Measurements from ENCODE around the gene PSMC2.

PSMC2 gene

DNA sequence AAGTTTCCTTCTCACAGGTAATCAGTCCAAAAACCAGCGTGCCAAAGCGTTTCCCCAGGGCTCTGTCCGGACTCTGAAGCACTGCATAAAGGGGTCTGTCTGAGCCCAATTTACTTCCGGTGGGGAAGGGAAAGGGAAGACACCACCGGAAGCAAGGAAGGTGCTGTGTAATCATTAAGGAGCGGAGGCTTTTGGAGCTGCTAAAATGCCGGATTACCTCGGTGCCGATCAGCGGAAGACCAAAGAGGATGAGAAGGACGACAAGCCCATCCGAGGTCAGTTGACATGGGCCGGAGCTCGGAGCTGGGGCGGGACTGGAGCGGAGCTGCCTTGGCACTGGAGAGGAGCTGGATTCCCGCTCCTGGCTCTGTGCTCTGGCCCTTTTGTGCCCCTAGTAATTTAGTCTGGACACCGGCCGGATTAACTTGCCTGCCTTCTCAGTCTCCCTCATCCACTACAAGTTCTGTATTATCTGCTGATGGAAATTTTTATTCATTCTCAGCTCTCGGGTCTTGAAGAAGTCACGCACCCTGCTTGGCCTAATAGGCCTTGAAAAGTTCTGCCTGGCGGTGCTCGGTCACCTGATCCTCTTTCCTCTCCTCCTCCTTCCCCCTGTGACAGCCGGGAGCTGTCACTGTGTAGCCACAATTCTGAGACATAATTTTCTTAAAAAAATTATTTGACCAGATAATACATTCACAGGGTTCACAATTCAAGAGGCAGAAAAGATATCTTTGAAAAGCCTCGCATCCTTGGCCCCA, at the start of gene PSMC2:
Gene PSMC2, plus strand, starts transcription at position 137 of the 761 bp plus-strand sequence. Its CDS starts 69 bp downstream, at position 206.
- peak; percentile 62 for DNase-seq (ENCODE audit: low read depth)

DNA sequence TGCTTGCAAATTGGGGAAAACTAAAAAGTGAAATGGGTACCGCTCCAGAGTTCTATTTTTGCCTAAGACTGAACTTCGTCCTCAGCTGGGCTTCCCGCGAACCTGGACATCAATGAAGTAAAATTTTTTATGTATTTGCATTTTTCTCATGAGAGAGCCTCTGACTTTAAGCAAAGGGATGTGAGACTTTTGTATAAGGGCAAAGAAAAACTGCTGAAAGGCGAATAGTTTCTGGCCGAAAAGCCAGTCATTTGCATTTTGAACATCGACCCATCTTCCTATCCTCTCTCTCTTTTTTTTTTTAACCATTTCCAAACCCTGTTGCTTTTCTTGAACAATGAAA, 49.6 kb upstream of the PSMC2 start:
- no peak for DNase-seq (ENCODE audit: low read depth)

DNA sequence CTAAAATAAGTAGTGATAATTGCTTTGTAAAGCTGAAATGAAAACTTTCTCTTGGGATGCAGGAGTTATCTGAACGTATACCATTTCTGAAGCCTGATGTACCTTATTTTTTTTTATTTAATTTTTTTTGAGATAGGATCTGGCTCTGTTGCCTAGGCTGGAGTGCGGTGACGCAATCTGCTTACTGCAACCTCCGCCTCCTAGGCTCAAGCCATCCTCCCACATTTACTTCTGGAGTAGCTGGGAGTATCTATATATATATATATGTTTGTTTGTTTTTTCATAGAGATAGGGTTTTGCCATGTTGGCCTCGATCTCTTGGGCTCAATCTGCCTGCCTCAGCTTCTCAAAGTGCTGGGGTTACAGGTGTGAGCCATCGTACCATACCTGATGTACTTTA, 47.8 kb upstream of the PSMC2 start:
- DNase-seq (ENCODE audit: low read depth): no peak

DNA sequence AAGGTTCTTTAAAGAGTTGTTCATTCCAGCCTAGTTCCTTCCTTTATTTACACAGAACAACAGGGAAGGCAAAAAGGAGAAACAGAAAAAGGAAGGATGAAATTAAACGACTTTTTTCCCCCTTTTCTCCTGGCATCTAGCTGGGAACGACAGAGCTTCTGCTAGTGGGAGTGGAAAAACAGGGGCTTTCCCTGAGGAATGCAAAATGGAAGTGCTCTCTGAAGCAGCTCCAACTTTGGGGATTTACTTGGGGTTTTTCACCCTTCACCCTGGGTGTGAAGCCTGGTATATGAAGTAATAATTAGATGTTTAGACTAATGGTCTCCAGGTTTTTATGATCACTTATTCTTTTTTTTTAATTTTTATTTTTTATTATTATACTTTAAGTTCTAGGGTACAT, 46.0 kb upstream of the PSMC2 start:
- no peak for DNase-seq (ENCODE audit: low read depth)

DNA sequence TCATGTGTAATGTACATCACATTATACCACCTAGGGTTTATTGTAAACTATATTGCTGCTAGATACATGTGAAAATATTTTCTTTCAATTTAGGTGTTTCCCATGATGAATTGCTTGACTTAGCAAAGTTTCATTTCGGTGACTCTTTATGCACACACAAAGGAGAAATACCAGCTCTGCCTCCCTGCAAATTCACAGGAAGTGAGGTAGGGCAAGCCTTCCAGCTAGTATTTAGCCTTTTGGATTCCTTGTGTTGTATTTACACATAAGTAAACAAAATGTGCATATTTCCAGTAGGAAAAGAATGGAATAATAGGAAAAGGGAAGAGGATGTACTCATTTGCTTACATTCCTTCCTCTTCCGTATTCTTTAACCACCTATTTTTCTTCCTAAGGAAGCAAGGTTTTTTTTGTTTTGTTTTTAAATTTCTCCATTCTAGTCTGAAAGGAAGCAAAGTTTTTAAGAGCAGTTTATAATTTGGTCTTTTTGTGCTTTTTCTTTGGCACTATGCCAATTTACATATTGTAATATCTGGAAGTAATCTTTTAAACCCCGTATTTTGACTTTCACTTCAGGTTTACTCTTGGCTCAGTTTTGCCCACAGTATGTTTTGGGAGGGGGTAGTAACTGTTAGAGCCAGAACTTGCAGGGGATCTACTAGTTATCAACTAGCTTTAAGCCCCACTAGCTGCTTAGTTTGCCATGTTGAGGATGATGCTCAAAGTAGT, 39.8 kb upstream of the PSMC2 start:
- DNase-seq (ENCODE audit: low read depth): no peak

DNA sequence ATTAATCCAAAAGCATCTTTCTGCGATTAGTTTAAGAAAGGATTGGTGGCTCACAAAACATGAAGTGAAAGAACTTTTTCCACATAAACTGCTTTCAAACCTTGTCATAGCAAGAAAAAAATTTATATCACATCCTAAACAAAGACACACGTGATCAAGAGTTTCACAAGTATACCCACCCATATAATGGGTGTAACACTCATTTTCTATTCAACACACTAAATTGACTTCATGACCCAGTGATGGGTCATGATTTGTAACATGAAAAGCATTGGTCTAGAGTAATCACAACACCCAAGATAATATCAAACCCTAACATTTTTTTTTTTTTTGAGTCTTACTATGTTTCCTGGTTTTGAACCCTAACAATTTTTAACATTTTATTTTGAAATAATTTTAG, 32.6 kb upstream of the PSMC2 start:
- DNase-seq (ENCODE audit: low read depth): no peak

DNA sequence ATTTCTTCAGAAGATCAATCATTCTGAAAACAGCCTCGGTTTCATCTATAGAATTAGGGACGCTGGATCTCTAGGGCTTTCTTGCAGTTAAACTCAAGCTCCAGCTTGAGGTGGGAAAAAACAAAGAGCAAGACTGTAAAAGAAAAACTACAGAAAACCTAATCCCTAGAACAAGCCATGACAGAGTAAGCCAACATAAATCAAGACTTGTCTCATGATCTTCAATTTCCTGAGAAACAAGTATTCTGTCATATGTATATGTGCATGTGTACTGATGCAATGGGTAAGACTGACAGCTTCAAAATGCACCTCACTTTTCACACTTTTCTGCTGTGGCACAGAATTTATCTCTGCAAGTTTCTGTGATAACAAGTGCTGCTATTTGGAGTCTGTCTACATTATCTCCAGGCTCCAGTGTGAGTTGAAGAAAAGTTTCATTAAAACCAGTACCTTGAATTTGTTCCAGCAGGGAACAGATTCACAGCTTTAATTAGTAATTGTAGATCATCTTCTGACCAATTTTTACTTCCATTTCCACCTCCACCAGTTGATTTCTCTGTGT, 31.0 kb upstream of the PSMC2 start:
- DNase-seq (ENCODE audit: low read depth): no peak

DNA sequence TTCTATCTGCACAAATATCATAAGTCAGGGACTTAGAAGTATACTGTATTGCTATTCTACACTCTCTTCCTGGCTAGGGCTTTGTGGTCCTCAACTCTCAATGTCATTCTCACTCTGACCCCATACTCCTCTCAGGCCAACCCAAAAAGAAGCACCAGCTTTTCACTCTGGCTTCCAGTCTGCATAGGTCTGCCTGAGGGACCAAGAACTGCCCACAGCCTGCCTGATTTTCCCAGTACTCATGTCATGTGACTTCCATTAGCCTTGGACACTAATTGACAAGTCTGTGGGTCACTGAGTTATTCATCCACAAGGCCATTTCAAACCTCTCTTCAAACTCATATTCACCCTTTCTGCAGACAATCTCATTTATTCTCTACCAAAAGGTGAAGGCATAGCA, 30.4 kb upstream of the PSMC2 start:
- no peak for DNase-seq (ENCODE audit: low read depth)

DNA sequence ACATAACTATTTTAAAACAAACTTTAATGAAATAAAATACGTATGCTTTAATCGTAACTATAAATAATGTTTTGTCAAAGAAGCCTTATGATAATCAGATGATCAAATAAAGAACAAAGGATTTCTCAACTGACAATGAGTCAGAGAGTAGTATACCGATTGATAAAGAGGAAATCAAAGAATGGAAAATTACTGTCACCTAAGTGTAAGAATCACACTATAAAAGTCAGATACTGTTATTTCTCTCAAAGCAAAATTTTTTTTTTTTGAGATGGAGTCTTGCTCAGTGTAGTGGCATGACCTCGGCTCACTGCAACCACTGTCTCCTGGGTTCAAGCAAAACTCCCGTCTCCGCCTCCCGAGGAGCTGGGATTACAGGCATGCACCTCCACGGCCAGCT, 21.7 kb upstream of the PSMC2 start:
- no peak for DNase-seq (ENCODE audit: low read depth)

DNA sequence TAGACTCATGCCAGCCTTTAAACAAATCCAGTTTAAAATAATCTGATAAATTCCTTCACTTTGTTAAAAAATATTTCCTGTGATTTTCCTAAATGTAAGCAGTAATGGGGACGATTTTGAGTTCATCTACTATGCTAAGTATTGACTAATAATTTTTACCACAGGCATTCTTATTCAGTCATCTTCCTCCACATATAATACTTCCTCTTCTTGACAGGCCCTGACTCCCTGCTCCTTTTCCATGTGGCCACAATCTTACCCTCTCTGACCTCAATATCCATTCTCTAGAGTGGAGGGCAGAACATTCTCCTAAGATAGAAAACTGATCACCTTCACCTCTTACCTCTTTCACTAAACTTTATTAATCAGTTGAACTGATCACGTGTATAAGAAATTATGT, 10.7 kb upstream of the PSMC2 start:
- DNase-seq (ENCODE audit: low read depth): no peak

DNA sequence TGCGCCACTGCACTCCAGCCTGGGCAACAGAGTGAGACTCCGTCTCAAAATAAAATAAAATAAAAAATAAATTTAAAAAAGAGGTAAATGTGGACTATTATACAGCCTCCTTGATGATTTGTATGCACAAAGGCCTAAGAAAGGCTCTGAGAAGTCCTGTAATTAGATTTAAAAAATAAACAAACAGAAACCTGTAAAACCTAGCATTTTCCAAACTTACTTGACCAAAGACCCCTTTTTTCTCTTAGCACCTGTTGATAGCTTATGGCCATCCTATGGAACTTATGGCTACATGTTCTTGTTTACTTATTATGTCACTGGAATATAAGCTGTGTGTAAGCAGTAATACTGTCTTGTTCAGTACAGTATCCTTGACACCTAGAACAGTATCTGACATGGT, 8.6 kb upstream of the PSMC2 start:
- DNase-seq (ENCODE audit: low read depth): no peak

DNA sequence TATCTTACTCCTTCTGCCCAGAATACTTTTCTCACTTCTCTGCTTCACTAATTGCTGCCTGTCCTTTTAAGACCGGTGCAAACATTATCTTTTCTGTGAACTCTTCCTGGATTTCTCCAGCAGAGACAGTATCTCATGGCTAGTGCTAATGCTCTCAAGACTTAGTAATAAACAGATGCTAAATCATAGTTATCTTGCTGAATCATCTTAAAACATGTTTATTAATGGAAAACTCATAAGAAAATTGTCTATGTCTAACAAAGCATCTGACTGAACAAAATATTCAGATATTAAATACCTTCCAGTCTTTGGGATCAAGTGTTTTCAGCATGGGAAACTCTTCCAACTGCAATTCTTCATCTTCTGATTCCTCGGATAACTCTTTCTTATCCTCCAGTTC, 6.0 kb upstream of the PSMC2 start:
- DNase-seq (ENCODE audit: low read depth): no peak

DNA sequence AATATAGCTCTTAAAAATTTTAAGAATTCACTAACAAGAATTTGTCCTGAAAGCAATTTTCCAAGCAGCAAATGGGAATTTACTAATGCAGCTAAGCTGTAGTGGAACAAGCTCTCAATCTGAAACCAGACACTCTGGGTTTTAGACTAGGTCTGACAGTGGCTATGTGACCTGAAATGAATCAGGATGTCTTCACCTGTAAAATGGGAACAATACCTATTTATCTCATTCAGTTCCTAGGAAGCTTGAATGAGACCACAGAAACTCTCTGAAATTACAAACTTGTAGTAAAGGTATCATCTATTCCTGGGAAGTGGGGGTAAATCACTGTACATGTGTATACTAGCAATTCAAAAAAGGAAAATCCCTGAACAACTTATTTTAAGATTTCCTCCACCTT, 4.1 kb upstream of the PSMC2 start:
- DNase-seq (ENCODE audit: low read depth): no peak

DNA sequence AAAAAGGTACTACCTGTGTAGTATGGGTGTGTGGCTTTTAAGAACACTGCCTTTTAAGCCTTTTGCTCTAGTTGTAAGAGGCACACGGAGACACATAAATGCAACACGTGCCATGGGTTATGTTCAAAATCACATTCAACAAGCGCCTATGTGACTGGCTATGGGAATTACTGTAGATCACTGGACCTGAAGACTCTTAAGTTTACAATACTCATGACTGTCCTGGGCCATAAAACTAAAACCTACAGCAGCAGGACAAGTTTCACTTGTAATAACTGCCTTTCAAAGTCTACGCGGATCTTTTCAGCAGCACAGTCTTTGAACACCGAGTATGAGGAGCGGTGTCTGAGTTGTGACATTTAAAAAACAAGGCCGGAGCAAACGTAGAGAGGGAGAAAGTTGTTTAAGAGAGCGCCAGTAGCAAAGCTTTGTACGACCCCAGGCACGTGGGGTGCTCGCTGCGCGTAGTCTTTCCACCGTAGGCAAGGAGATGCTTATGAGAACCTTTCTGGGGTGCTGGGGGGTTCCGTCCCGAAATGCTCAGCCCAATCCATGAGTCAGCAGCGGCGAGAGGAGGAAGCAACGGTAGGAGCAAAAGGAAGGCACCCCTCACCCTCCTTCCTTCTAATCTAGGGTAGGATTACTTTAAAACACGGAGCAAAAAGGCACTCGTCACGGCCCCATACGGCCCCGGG, 3.5 kb upstream of the PSMC2 start:
- peak; percentile 4 for DNase-seq (ENCODE audit: low read depth)

DNA sequence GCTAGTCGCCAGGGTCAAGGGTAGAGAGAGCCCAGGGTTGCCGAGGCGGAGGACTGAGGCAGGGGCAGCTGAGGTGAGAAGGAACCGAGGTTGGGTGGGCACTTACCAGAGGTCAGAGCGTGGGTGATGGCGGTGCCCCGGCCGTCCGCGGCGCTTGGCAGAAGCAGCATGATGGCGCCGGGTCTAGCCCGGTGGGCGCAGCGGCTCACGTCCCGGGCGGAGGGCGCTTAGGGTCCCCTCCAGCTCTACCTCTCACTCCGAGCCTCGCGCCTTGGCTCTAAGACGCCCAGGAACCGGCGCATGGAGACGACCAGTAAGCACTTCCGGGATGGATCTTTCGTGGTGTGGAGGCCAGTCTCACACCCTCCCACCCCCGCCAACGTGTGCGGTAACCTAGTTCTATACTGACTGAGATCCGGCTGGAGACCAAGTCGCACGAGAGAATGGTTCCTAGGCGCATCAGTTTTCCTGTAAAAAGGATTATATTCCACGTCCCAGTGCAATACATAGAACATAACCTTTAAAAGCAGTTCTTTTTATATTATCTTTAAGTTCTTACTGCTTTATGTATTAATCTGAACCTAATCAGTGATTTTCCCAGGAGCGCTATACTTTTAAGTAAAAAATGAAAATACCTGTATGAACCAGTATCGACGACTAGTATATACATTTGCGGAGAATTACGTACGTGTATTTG, 2.8 kb upstream of the PSMC2 start, which contains the start of gene DNAJC2:
Gene DNAJC2, minus strand, starts transcription at position 315 of the 697 bp plus-strand sequence. Its CDS starts 145 bp downstream, at position 170.
- DNase-seq (ENCODE audit: low read depth): peak; percentile 70

DNA sequence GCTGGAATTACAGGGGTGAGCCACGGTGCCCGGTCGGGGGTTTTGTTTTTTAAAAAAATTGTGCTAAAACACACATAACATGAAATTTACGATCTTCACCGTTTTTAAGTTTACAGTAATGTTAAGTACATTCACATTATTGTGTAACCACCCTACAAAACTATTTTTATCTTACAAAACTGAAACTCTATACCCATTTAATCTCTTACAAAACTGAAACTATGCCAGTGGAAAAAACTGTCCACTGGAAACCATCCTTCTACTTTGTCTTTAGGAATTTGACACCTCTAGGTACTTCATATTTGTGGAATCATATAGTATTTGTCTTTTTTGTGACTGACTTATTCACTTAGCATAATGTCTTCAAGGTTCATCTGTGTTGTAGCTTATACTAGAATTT, 1.0 kb upstream of the PSMC2 start:
- DNase-seq (ENCODE audit: low read depth): no peak

DNA sequence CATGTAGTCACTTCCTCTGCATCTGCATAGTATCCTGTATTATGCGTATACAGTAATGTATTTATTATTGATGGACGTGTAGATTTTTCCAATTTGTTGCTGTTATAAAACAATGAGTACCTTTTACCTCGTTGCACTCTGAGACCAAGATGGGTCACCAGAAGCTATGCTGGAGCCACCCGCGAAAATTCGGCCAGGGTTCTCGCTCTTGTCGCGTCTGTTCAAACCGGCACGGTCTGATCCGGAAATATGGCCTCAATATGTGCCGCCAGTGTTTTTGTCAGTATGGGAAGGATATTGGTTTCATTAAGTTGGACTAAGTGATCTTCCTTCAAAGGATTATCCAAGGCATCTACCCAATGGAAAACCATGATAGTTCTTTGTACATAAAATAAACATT, 1.0 kb downstream of the PSMC2 start:
- DNase-seq (ENCODE audit: low read depth): no peak

DNA sequence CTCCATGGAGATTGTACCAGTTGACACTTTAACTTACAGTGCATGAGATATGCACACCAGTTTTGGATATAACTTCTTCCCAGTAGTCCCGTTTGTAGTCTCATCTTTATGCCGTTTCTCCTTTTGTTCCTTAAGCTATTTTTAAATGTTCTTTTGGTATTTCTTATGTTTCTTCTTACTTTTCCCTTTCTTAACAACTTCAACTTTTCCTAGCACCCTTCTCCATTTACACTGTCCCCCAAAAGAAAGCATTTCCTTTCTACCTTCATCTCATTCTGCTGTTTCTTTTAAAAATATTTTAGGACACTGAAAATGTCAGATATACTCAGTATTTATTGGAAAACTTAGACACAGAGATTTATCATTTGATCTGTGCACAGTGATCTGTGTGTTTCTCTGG, 1.5 kb downstream of the PSMC2 start:
- no peak for DNase-seq (ENCODE audit: low read depth)

DNA sequence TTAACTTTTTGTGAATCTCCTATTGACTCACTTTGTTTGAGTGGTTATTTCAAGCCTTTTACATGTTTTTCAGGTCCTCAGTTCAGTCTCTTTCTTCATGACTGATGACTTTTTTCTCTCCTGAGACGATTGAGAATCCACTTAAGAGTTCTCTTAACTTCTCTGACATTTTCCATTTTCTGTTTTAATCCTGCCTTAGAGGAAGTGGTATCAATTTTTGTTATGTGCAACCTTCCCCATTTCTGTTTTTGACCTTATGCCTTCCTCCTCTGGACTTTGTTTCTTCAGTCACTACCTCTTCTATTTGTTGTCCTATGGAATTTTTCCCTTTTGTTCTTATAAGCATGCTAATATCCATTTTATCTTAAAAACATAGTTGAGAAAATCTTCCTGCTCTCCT, 2.4 kb downstream of the PSMC2 start:
- no peak for DNase-seq (ENCODE audit: low read depth)

DNA sequence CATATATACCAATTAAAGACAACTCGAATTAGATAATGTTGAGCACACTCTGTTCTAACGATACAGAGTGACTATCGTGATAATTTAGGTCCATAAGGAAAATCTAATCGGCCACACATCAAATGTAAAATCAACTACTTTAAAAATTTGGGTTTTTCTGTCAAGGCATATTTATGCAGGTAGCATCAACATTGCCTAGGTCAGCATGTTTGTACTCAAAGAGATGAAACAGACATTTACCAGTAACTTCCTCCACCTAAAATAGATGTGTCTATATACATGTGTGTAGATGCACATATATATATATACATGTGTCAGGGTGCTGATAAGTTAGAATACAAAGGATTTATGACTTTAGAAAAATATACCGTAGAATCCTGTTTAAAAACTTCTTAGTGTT, 22.0 kb downstream of the PSMC2 start:
- DNase-seq (ENCODE audit: low read depth): no peak

DNA sequence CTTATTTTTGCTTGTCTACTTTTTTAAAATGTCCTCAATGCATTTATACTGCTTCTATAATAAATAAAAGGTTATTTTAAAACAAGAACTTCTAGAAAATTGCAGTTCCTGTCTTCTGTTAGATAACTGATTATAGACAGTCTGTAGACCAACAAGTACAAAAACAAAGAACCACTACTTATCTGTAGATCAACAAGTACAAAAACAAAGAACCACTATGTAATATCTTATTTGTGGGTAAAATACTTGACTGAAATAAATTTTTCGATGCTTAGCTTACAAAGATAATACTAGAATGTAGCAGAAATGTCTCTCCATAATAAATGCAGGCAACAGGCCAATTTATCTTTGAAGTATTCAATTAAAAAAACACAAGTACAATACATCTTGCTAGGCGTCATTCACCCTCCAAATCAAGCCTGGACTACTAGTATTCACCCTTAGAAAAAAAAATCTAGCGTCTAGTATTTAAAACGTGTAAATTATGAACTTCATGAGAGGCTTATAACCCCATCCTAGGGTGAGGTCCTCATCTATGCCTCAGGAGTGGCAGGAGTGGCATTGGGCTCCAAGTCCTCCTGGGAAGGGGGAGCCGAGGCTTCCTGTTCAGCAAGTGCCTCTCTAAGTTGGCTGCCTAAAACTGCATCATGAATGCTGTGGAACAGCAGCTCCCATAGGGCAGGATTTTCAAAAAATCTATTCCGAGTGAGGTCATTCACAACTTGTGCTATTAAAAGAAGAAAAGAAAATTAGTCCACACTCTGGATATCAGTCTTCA, 26.6 kb downstream of the PSMC2 start:
- no peak for DNase-seq (ENCODE audit: low read depth)
